ENCODE data around the gene PCDH7. TPM values are rescaled to one million over a fixed set of nuclear protein-coding genes. Genes with fewer than 3 reads are reported as not detected.
A peak's percentile ranks its signal among the peaks of the same experiment; 100 is the strongest.

PCDH7 gene
- total and polyA plus RNA-seq, 2 experiments from 2014 or later: 0.24 to 1.1 TPM

DNA sequence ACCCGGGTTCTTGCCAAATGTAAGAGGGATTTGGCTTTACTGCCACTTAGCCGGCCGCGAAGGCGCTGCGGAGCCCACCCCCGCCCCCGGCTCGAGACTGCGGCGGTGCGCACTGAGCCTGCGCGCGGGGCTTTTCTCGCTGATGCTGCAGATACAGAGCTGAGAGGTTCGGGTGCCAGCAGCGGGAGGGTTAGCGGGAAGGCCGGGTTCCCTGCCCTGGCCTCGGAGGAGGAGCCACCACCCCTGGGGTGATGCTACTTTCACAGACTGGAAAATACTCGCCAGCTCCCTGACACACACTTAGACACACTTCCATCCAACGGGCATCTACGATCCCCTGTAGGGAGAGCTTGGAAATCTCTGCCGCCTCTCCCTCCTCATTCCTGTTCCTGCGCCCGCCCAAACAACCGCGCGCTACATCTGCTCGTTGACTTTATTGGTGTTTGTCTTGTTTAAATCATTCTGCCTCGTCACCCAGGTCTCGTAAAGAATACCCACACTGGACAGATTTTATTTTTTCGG lies 2.1 kb upstream of the PCDH7 start:
- Histone ChIP-seq H3F3A (ENCODE audit: insufficient read depth) (no peaks in the 10 kb centered on the region), H3K27ac (no peak overlapping the region), H3K4me3 (peak overlapping the region; percentile 72), H3K9me3 (ENCODE audit: low read depth) (no peaks in the 10 kb centered on the region), H2AFZ (peak overlapping the region; percentile 74), H3K9ac (no peak overlapping the region), H3K79me2 (ENCODE audit: insufficient read depth) (no peaks in the 10 kb centered on the region), H3K4me2 (ENCODE audit: unreplicated experiment) (peak overlapping the region; percentile 93), H4K20me1 (ENCODE audit: insufficient read depth) (no peaks in the 10 kb centered on the region), H3K27me3 (replicated peaks; ENCODE audit: insufficient read depth) (peaks cover 35% of the 10 kb centered on the region), H3K4me1 (ENCODE audit: insufficient read depth) (peaks cover 3% of the 10 kb centered on the region; the same call in 1 of the 2 replicates), H3K9me2 (ENCODE audit: insufficient read depth) (no peaks in the 10 kb centered on the region), H3K36me3 (ENCODE audit: low read depth) (no peaks in the 10 kb centered on the region)
- peak; percentile 34 for DNase-seq
- 1 to 2% methylated on average over 34 of the region's 34 CpGs for WGBS, 2 experiments (ENCODE audit: low coverage in 1 of 2, low lambda C conversion rate in 2 of 2, missing lambda C conversion rate in 2 of 2)
- in situ Hi-C loops (cut with MboI): no loop called here
- peak; percentile 46 for TF ChIP-seq EZH2 (IDR thresholded peaks at IDR 0.05; ENCODE audit: insufficient read depth, poor library complexity, severe bottlenecking)
- TF ChIP-seq EZH2phosphoT487 (IDR thresholded peaks at IDR 0.05; ENCODE audit: insufficient read depth, low read depth): no peak

DNA sequence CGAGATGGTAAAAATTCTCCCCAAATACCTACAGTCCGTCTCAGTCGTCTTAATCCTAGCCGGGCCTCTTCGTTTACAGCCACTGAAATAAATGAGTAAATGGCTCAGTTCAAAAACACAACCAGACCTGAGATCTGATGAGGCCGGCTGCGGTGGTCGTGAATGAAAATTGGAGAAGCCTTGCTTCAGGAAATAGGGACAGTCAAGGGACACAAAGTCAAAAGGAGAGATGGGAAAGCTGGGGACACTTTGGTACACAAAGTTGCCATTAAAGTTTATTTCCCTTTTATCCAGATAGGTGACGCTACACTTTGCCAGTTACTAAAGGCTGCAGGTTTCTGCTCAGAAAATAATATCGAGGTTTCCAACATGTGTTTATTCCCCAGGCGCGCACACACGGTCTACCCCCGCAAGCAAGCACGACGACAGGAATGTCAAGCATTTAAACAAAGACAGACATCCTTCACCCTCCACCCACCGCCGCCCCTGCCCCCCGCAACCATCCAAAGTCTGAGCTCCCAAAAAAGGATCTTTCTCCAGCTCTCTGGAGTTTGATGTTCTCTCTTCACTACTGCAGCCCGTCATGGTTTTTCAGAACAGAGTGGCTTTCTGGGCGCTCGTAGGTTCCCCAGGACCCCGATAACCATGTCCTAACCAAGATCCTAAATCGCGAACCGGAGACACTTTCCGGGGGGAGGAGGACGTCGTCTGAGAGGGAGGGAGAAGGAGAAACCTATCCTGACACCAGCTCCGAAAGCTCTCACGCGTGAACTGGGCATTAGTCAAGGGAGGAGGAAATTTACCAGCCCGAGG lies 1.3 kb upstream of the PCDH7 start:
- in situ Hi-C loops (cut with MboI): no loop called here
- DNase-seq: peak; percentile 17
- H3F3A ChIP-seq (ENCODE audit: insufficient read depth): no peaks in the 10 kb centered on the region
- no peaks in the 10 kb centered on the region for H3K79me2 ChIP-seq (ENCODE audit: insufficient read depth)
- no peaks in the 10 kb centered on the region for H3K9me3 ChIP-seq (ENCODE audit: low read depth)
- H3K36me3 ChIP-seq (ENCODE audit: low read depth): no peaks in the 10 kb centered on the region
- H3K4me1 ChIP-seq (ENCODE audit: insufficient read depth): peaks cover 3% of the 10 kb centered on the region; the same call in 1 of the 2 replicates
- no peaks in the 10 kb centered on the region for H3K9me2 ChIP-seq (ENCODE audit: insufficient read depth)
- H3K4me3 ChIP-seq: peak overlapping the region; percentile 72
- H2AFZ ChIP-seq: peak overlapping the region; percentile 74
- H3K27ac ChIP-seq: no peak overlapping the region
- H3K9ac ChIP-seq: no peak overlapping the region
- 1% methylated on average over 30 to 33 of the region's 33 CpGs for WGBS, 2 experiments (ENCODE audit: low coverage in 1 of 2, low lambda C conversion rate in 2 of 2, missing lambda C conversion rate in 2 of 2)
- H3K27me3 ChIP-seq (replicated peaks; ENCODE audit: insufficient read depth): peaks cover 41% of the 10 kb centered on the region
- H4K20me1 ChIP-seq (ENCODE audit: insufficient read depth): no peaks in the 10 kb centered on the region
- H3K4me2 ChIP-seq (ENCODE audit: unreplicated experiment): peak overlapping the region; percentile 93
- no peak for TF ChIP-seq EZH2 (IDR thresholded peaks at IDR 0.05; ENCODE audit: insufficient read depth, poor library complexity, severe bottlenecking)
- TF ChIP-seq EZH2phosphoT487 (IDR thresholded peaks at IDR 0.05; ENCODE audit: insufficient read depth, low read depth): no peak

GRCh38 chr4:30719454-30720020 lies 632 bp upstream of the PCDH7 start:
- H3K4me2 ChIP-seq (ENCODE audit: unreplicated experiment): peak overlapping the region; percentile 93
- no peaks in the 10 kb centered on the region for H3K9me2 ChIP-seq (ENCODE audit: insufficient read depth)
- H3K27me3 ChIP-seq (replicated peaks; ENCODE audit: insufficient read depth): peaks cover 48% of the 10 kb centered on the region
- H3F3A ChIP-seq (ENCODE audit: insufficient read depth): no peaks in the 10 kb centered on the region
- no peaks in the 10 kb centered on the region for H3K9me3 ChIP-seq (ENCODE audit: low read depth)
- in situ Hi-C loops (cut with MboI): no loop called here
- 2% methylated on average over 34 to 42 of the region's 42 CpGs for WGBS, 2 experiments (ENCODE audit: low coverage in 1 of 2, low lambda C conversion rate in 2 of 2, missing lambda C conversion rate in 2 of 2)
- DNase-seq: peak; percentile 67
- peak overlapping the region; percentile 73 for H2AFZ ChIP-seq
- H3K4me3 ChIP-seq: peak overlapping the region; percentile 72
- no peak overlapping the region for H3K27ac ChIP-seq
- no peaks in the 10 kb centered on the region for H4K20me1 ChIP-seq (ENCODE audit: insufficient read depth)
- no peaks in the 10 kb centered on the region for H3K36me3 ChIP-seq (ENCODE audit: low read depth)
- TF ChIP-seq EZH2phosphoT487 (IDR thresholded peaks at IDR 0.05; ENCODE audit: insufficient read depth, low read depth): no peak
- no peak for TF ChIP-seq EZH2 (IDR thresholded peaks at IDR 0.05; ENCODE audit: insufficient read depth, poor library complexity, severe bottlenecking)
- peaks cover 3% of the 10 kb centered on the region; the same call in 1 of the 2 replicates for H3K4me1 ChIP-seq (ENCODE audit: insufficient read depth)
- H3K9ac ChIP-seq: no peak overlapping the region
- no peaks in the 10 kb centered on the region for H3K79me2 ChIP-seq (ENCODE audit: insufficient read depth)

GRCh38 chr4:30720661-30721184 lies 554 bp downstream of the PCDH7 start:
- peak overlapping the region; percentile 93 for H3K4me2 ChIP-seq (ENCODE audit: unreplicated experiment)
- H3K36me3 ChIP-seq (ENCODE audit: low read depth): no peaks in the 10 kb centered on the region
- peak overlapping the region; percentile 72 for H3K4me3 ChIP-seq
- peaks cover 3% of the 10 kb centered on the region; the same call in 1 of the 2 replicates for H3K4me1 ChIP-seq (ENCODE audit: insufficient read depth)
- WGBS, 2 experiments (ENCODE audit: low coverage in 1 of 2, low lambda C conversion rate in 2 of 2, missing lambda C conversion rate in 2 of 2): 1 to 2% methylated on average over 40 to 41 of the region's 41 CpGs
- H3K9me2 ChIP-seq (ENCODE audit: insufficient read depth): no peaks in the 10 kb centered on the region
- no peaks in the 10 kb centered on the region for H3F3A ChIP-seq (ENCODE audit: insufficient read depth)
- H3K9me3 ChIP-seq (ENCODE audit: low read depth): no peaks in the 10 kb centered on the region
- no peaks in the 10 kb centered on the region for H4K20me1 ChIP-seq (ENCODE audit: insufficient read depth)
- in situ Hi-C loops (cut with MboI): no loop called here
- no peaks in the 10 kb centered on the region for H3K79me2 ChIP-seq (ENCODE audit: insufficient read depth)
- TF ChIP-seq EZH2 (IDR thresholded peaks at IDR 0.05; ENCODE audit: insufficient read depth, poor library complexity, severe bottlenecking) (peak; percentile 57), EZH2phosphoT487 (IDR thresholded peaks at IDR 0.05; ENCODE audit: insufficient read depth, low read depth) (no peak)
- H3K27ac ChIP-seq: no peak overlapping the region
- no peak overlapping the region for H3K9ac ChIP-seq
- H3K27me3 ChIP-seq (replicated peaks; ENCODE audit: insufficient read depth): peaks cover 48% of the 10 kb centered on the region
- H2AFZ ChIP-seq: peak overlapping the region; percentile 73
- DNase-seq: peak; percentile 53
